CD4-positive, alpha-beta T cell treated with Interleukin-6 at 100 ng/mL for 8 hours (primary cell): ENCODE measurements around the gene MAD1L1.

Experiments
- DNase-seq: peaks from one replicate; pipeline ENCODE4 v3.0.0-alpha.2; 2020; ENCODE audit warnings: mixed read lengths, low spot score

Gene MAD1L1

GRCh38 chr7:1911571-1911970, 321.2 kb downstream of the MAD1L1 start:
- DNase-seq = no peak

- no peak for DNase-seq
Measured at GRCh38 chr7:1910827-1911226, 321.9 kb downstream of the MAD1L1 start.

- DNase-seq = no peak
Measured at GRCh38 chr7:1910081-1910685, 322.6 kb downstream of the MAD1L1 start.

- DNase-seq = no peak
Measured at GRCh38 chr7:1909476-1909875, 323.3 kb downstream of the MAD1L1 start.

GRCh38 chr7:1908823-1909420, 323.8 kb downstream of the MAD1L1 start:
- no peak for DNase-seq

- DNase-seq = no peak
Measured at GRCh38 chr7:1907751-1908365, 324.9 kb downstream of the MAD1L1 start.

GRCh38 chr7:1906988-1907745, 325.6 kb downstream of the MAD1L1 start:
- no peak for DNase-seq

- no peak for DNase-seq
Measured at GRCh38 chr7:1906087-1906830, 326.5 kb downstream of the MAD1L1 start.

- DNase-seq = no peak
Measured at GRCh38 chr7:1902231-1902855, 330.4 kb downstream of the MAD1L1 start.

- DNase-seq = no peak
Measured at GRCh38 chr7:1901431-1902210, 331.1 kb downstream of the MAD1L1 start.

- DNase-seq = no peak
Measured at GRCh38 chr7:1900847-1901246, 331.9 kb downstream of the MAD1L1 start.

- no peak for DNase-seq
Measured at GRCh38 chr7:1899951-1900762, 332.6 kb downstream of the MAD1L1 start.

GRCh38 chr7:1899196-1899595, 333.5 kb downstream of the MAD1L1 start:
- DNase-seq = no peak

- no peak for DNase-seq
Measured at GRCh38 chr7:1898628-1899185, 334.0 kb downstream of the MAD1L1 start.

GRCh38 chr7:1897861-1898627, 334.7 kb downstream of the MAD1L1 start:
- DNase-seq = no peak

- DNase-seq = no peak
Measured at GRCh38 chr7:1897076-1897860, 335.5 kb downstream of the MAD1L1 start.

GRCh38 chr7:1895664-1896515, 336.9 kb downstream of the MAD1L1 start:
- DNase-seq = no peak
